Measurements from ENCODE around the gene HIPK4. TPM values are rescaled to one million over a fixed set of nuclear protein-coding genes. Genes with fewer than 3 reads are reported as not detected.
"Not testable (repeated sequence)": the region's sequence is repeated elsewhere in the genome, so short reads cannot be mapped to it uniquely, and the experiment has no call there.

The HIPK4 gene
- total and polyA plus RNA-seq, 2 of the 8 experiments (the other 6 are each of a cell fraction or from before 2014, with no cell fraction given): 0.15 to 0.57 TPM

GRCh38 chr19:40431698-40432097 is 41.7 kb upstream of the HIPK4 start (continued):
- TF ChIP-seq E2F6 (IDR thresholded peaks at IDR 0.05) (no peak), CEBPB (IDR thresholded peaks at IDR 0.05; ENCODE audit: low read depth, low read length) (no peak)

GRCh38 chr19:40430242-40430641 is 40.3 kb upstream of the HIPK4 start:
- H3K36me3 ChIP-seq (ENCODE audit: control insufficient read depth in 2 of 4, insufficient read depth in 4 of 4, low read length in 3 of 4); H2AK5ac ChIP-seq (ENCODE audit: low read depth, low read length); H2BK120ac ChIP-seq (replicated peaks; ENCODE audit: low read depth, low read length); H2BK12ac ChIP-seq (ENCODE audit: low read depth, low read length); H3K9me3 ChIP-seq (ENCODE audit: insufficient read depth in 2 of 2, low read depth in 1 of 2, low read length in 1 of 2); H4K5ac ChIP-seq (ENCODE audit: insufficient read length, low read depth, low read length); H4K91ac ChIP-seq (replicated peaks; ENCODE audit: insufficient read length, low read length); H2BK5ac ChIP-seq (ENCODE audit: low read depth, low read length); H3K9ac ChIP-seq (replicated peaks in 1 of 4; ENCODE audit: extremely low read depth in 1 of 4, low read depth in 3 of 4, low read length in 3 of 4); H3K4me3 ChIP-seq (ENCODE audit: extremely low read depth in 1 of 4, insufficient read depth in 2 of 4, low read depth in 3 of 4, low read length in 4 of 4); H3K79me2 ChIP-seq (ENCODE audit: control insufficient read depth in 1 of 2, insufficient read depth in 2 of 2, low read length in 2 of 2); FAIRE-seq; H3K23ac ChIP-seq (ENCODE audit: insufficient read length); H3K4me1 ChIP-seq (replicated peaks in 1 of 4; ENCODE audit: control insufficient read depth in 3 of 4, insufficient read depth in 4 of 4, low read length in 3 of 4); H2AFZ ChIP-seq (ENCODE audit: low read length); H3K4me2 ChIP-seq (ENCODE audit: insufficient read depth in 1 of 2, low read depth in 2 of 2, low read length in 2 of 2); H2BK15ac ChIP-seq (ENCODE audit: low read length); H3K56ac ChIP-seq (replicated peaks; ENCODE audit: insufficient read length, low read depth, low read length); H3K18ac ChIP-seq (ENCODE audit: extremely low read depth, low read length); H4K20me1 ChIP-seq (replicated peaks in 1 of 2; ENCODE audit: control insufficient read depth in 1 of 2, insufficient read depth in 2 of 2, low read length in 2 of 2); H3K79me1 ChIP-seq (ENCODE audit: low read depth, low read length); H3K27ac ChIP-seq (ENCODE audit: low read depth, low read length); H3K23me2 ChIP-seq (ENCODE audit: low read depth, low read length); H2BK20ac ChIP-seq (ENCODE audit: low read length); DNase-seq (ENCODE audit: low read depth in 1 of 2, low spot score in 2 of 2); H4K8ac ChIP-seq (ENCODE audit: extremely low read depth, insufficient read depth, low read length); H3K4ac ChIP-seq (replicated peaks; ENCODE audit: insufficient read length, low read depth, low read length); H3K14ac ChIP-seq (ENCODE audit: insufficient read length); H3K27me3 ChIP-seq (replicated peaks in 1 of 4; ENCODE audit: control insufficient read depth in 3 of 4, extremely low read depth in 1 of 4, insufficient read depth in 3 of 4, low read length in 3 of 4): not testable (repeated sequence)
- WGBS, 2 experiments (ENCODE audit: extremely low coverage in 1 of 2, insufficient coverage in 1 of 2, insufficient read length in 1 of 2, insufficient replicate concordance in 2 of 2, low coverage in 1 of 2, low lambda C conversion rate in 2 of 2, missing lambda C conversion rate in 1 of 2): 94% methylated on average over 9 of the region's 10 CpGs; no CpG with 5 or more reads in 1 of the 2 experiments
- CTCF ChIA-PET (ENCODE audit: partially characterized antibody): interaction anchor here (3.9 kb wide), 1 partner anchor 10 kb away, joined by 21 read pairs; no protein-coding TSS in a partner anchor
- POLR2A ChIA-PET (ENCODE audit: partially characterized antibody): interaction anchor here (0.6 to 1.5 kb wide), 3 partner anchors 10 to 27 kb away, joined by 3 to 5 read pairs (median 4); no protein-coding TSS in a partner anchor

Data from H1 (cell line).